Measurements from ENCODE around the gene SMPX.

The SMPX gene

GRCh38 chrX:21730026-21730425 is 27.9 kb downstream of the SMPX start:
- H3K4me1 ChIP-seq, result no peaks in the 10 kb centered on the region
- DNase-seq, result no peak
- no peak overlapping the region for H3K4me3 ChIP-seq
- H3K27me3 ChIP-seq, result no peaks in the 10 kb centered on the region
- no peak for TF ChIP-seq CTCF (IDR thresholded peaks at IDR 0.05)
- H3K9me3 ChIP-seq, result no peaks in the 10 kb centered on the region
- intact Hi-C loops (cut with DNase I; ENCODE audit: low total_unique reads), result no loop called here
- no peak overlapping the region for H3K27ac ChIP-seq
- H3K36me3 ChIP-seq, result no peaks in the 10 kb centered on the region

GRCh38 chrX:21728276-21728968 is 29.5 kb downstream of the SMPX start:
- H3K4me1 ChIP-seq, result no peaks in the 10 kb centered on the region

GRCh38 chrX:21725916-21726315 is 32.0 kb downstream of the SMPX start:
- Histone ChIP-seq H3K36me3 (no peaks in the 10 kb centered on the region), H3K4me3 (no peak overlapping the region), H3K27me3 (no peaks in the 10 kb centered on the region), H3K4me1 (no peaks in the 10 kb centered on the region), H3K27ac (no peak overlapping the region), H3K9me3 (no peaks in the 10 kb centered on the region)
- intact Hi-C loops (cut with DNase I; ENCODE audit: low total_unique reads), result no loop called here
- TF ChIP-seq CTCF (IDR thresholded peaks at IDR 0.05), result no peak
- no peak for DNase-seq

More at GRCh38 chrX:21728276-21728968, 29.5 kb downstream of the SMPX start:
- intact Hi-C loops (cut with DNase I; ENCODE audit: low total_unique reads), result no loop called here
- no peak for DNase-seq
- Histone ChIP-seq H3K9me3 (no peaks in the 10 kb centered on the region), H3K27me3 (no peaks in the 10 kb centered on the region), H3K36me3 (no peaks in the 10 kb centered on the region), H3K4me3 (no peak overlapping the region), H3K27ac (no peak overlapping the region)
- TF ChIP-seq CTCF (IDR thresholded peaks at IDR 0.05), result no peak

- intact Hi-C loops (cut with DNase I; ENCODE audit: low total_unique reads), result no loop called here
- no peak for TF ChIP-seq CTCF (IDR thresholded peaks at IDR 0.05)
Measured at GRCh38 chrX:21725496-21725895, 32.4 kb downstream of the SMPX start.

GRCh38 chrX:21723814-21724213 is 34.1 kb downstream of the SMPX start:
- no peaks in the 10 kb centered on the region for H3K9me3 ChIP-seq
- H3K27ac ChIP-seq, result no peak overlapping the region
- H3K4me3 ChIP-seq, result no peak overlapping the region
- DNase-seq, result no peak
- intact Hi-C loops (cut with DNase I; ENCODE audit: low total_unique reads), result no loop called here
- no peaks in the 10 kb centered on the region for H3K27me3 ChIP-seq
- no peak for TF ChIP-seq CTCF (IDR thresholded peaks at IDR 0.05)
- no peaks in the 10 kb centered on the region for H3K36me3 ChIP-seq
- H3K4me1 ChIP-seq, result no peaks in the 10 kb centered on the region

More at GRCh38 chrX:21725496-21725895, 32.4 kb downstream of the SMPX start:
- DNase-seq, result no peak
- Histone ChIP-seq H3K4me3 (no peak overlapping the region), H3K27me3 (no peaks in the 10 kb centered on the region), H3K4me1 (no peaks in the 10 kb centered on the region), H3K36me3 (no peaks in the 10 kb centered on the region), H3K9me3 (no peaks in the 10 kb centered on the region), H3K27ac (no peak overlapping the region)

GRCh38 chrX:21723084-21723483 is 34.8 kb downstream of the SMPX start:
- Histone ChIP-seq H3K36me3 (no peaks in the 10 kb centered on the region), H3K4me1 (no peaks in the 10 kb centered on the region), H3K27me3 (no peaks in the 10 kb centered on the region), H3K27ac (no peak overlapping the region), H3K4me3 (no peak overlapping the region), H3K9me3 (no peaks in the 10 kb centered on the region)
- no peak for DNase-seq
- intact Hi-C loops (cut with DNase I; ENCODE audit: low total_unique reads), result no loop called here
- TF ChIP-seq CTCF (IDR thresholded peaks at IDR 0.05), result no peak

Data from tibial artery (tissue), 4 donors.